ENCODE data around the gene POU6F2. TPM values are rescaled to one million over a fixed set of nuclear protein-coding genes. Genes with fewer than 3 reads are reported as not detected.

POU6F2 gene
- total RNA-seq, 6 experiments from 2014 or later, result 0.12 to 2.1 (median 0.64) TPM; not detected in 2

- ATAC-seq (no peak), DNase-seq (no peak)
- intact Hi-C loops (cut with DNase I), result no loop called here
- 63% methylated on average over 4 of the region's 5 CpGs for WGBS (ENCODE audit: insufficient coverage, low coverage, low lambda C conversion rate, missing lambda C conversion rate)
- Histone ChIP-seq H3K27ac (no peak overlapping the region), H3K27me3 (no peaks in the 10 kb centered on the region), H3K4me1 (no peaks in the 10 kb centered on the region), H3K4me3 (no peak overlapping the region), H3K36me3 (no peaks in the 10 kb centered on the region), H3K9me3 (no peaks in the 10 kb centered on the region)
- no peak for TF ChIP-seq POLR2A (IDR thresholded peaks at IDR 0.05)
- TF ChIP-seq CTCF (IDR thresholded peaks at IDR 0.05), result no peak
Measured at GRCh38 chr7:39386718-39387117, 409.0 kb downstream of the POU6F2 start.

- no peak for DNase-seq
- no peak overlapping the region for H3K27ac ChIP-seq
- no peaks in the 10 kb centered on the region for H3K27me3 ChIP-seq
- intact Hi-C loops (cut with DNase I), result no loop called here
- no peaks in the 10 kb centered on the region for H3K36me3 ChIP-seq
- no peak for ATAC-seq
- 65% methylated on average over 2 of the region's 2 CpGs for WGBS (ENCODE audit: insufficient coverage, low coverage, low lambda C conversion rate, missing lambda C conversion rate)
- no peaks in the 10 kb centered on the region for H3K4me1 ChIP-seq
- no peak overlapping the region for H3K4me3 ChIP-seq
- H3K9me3 ChIP-seq, result no peaks in the 10 kb centered on the region
- no peak for TF ChIP-seq POLR2A (IDR thresholded peaks at IDR 0.05)
- no peak for TF ChIP-seq CTCF (IDR thresholded peaks at IDR 0.05)
Measured at GRCh38 chr7:39392151-39392550, 414.4 kb downstream of the POU6F2 start.

GRCh38 chr7:39394105-39394680 lies 416.5 kb downstream of the POU6F2 start:
- H3K4me3 ChIP-seq, result no peak overlapping the region
- no peaks in the 10 kb centered on the region for H3K27me3 ChIP-seq
- DNase-seq (no peak), ATAC-seq (no peak)
- H3K9me3 ChIP-seq, result no peaks in the 10 kb centered on the region
- intact Hi-C loops (cut with DNase I), result no loop called here
- no peaks in the 10 kb centered on the region for H3K36me3 ChIP-seq
- H3K27ac ChIP-seq, result no peak overlapping the region
- H3K4me1 ChIP-seq, result no peaks in the 10 kb centered on the region
- WGBS (ENCODE audit: insufficient coverage, low coverage, low lambda C conversion rate, missing lambda C conversion rate), result 36% methylated on average over 3 of the region's 3 CpGs
- TF ChIP-seq CTCF (IDR thresholded peaks at IDR 0.05) (no peak), POLR2A (IDR thresholded peaks at IDR 0.05) (no peak)

- ATAC-seq (no peak), DNase-seq (no peak)
- no peak overlapping the region for H3K27ac ChIP-seq
- TF ChIP-seq POLR2A (IDR thresholded peaks at IDR 0.05) (no peak), CTCF (IDR thresholded peaks at IDR 0.05) (no peak)
- no peaks in the 10 kb centered on the region for H3K4me1 ChIP-seq
- WGBS (ENCODE audit: insufficient coverage, low coverage, low lambda C conversion rate, missing lambda C conversion rate), result 45% methylated on average over 1 of the region's 2 CpGs
- no peaks in the 10 kb centered on the region for H3K36me3 ChIP-seq
- no peak overlapping the region for H3K4me3 ChIP-seq
- H3K9me3 ChIP-seq, result no peaks in the 10 kb centered on the region
- no peaks in the 10 kb centered on the region for H3K27me3 ChIP-seq
- intact Hi-C loops (cut with DNase I), result no loop called here
Measured at GRCh38 chr7:39399458-39399857, 421.7 kb downstream of the POU6F2 start.

GRCh38 chr7:39399986-39400385 lies 422.3 kb downstream of the POU6F2 start:
- ATAC-seq, result no peak
- no peak for DNase-seq
- Histone ChIP-seq H3K4me1 (no peaks in the 10 kb centered on the region), H3K27me3 (no peaks in the 10 kb centered on the region), H3K27ac (no peak overlapping the region), H3K9me3 (no peaks in the 10 kb centered on the region), H3K4me3 (no peak overlapping the region), H3K36me3 (no peaks in the 10 kb centered on the region)
- TF ChIP-seq CTCF (IDR thresholded peaks at IDR 0.05), result no peak
- WGBS (ENCODE audit: insufficient coverage, low coverage, low lambda C conversion rate, missing lambda C conversion rate), result no CpG with 5 or more reads among the region's 3 CpGs
- intact Hi-C loops (cut with DNase I), result no loop called here

All from right lobe of liver (tissue), 6 donors.